SK-N-SH (cell line): ENCODE results near the gene ANO2. TPM values are rescaled to one million over a fixed set of nuclear protein-coding genes. Genes with fewer than 3 reads are reported as not detected.

Experiments used
- CTCF ChIA-PET: fragments of 300-600, 350-600 bp; formaldehyde crosslinking; extraction: SDS; loops from one replicate; lab custom pipeline; 2021; lab: Yijun Ruan, JAX
- POLR2A ChIA-PET: fragments of 350-600 bp; sonication (Branson Sonifier 250); formaldehyde crosslinking; extraction: SDS; loops from one replicate; lab custom pipeline; 2020; ENCODE audit warnings: antibody characterized with exemption, inconsistent platforms; lab: Yijun Ruan, JAX
- DNase-seq: peaks from one replicate; pipeline ENCODE4 v3.0.0; 2012
- H2AFZ ChIP-seq: fragments of 200-600 bp; sonication (generic); 2 replicates; pipeline ENCODE4 v1.8.1; 2016; ENCODE audit warnings: antibody characterized with exemption, mild to moderate bottlenecking, low read depth
- H3F3A ChIP-seq: fragments of 200-600 bp; sonication (generic); replicated peaks from 2 replicates; pipeline ENCODE3; 2016; ENCODE audit warnings: antibody characterized with exemption, mild to moderate bottlenecking; ENCODE audit not compliant: insufficient read depth
- H3K27ac ChIP-seq, 2 experiments: fragments of 200-500 bp in 1 of 2; fragments of 200-600 bp in 1 of 2; sonication (Bioruptor generic) in 1 of 2; sonication (generic), shearing (Covaris generic) in 1 of 2; 2 replicates each; pipeline versions ENCODE4 v1.5.1 to v1.6.1; 2014 to 2016; ENCODE audit warnings: low read depth in 2 of 2, inconsistent platforms in 1 of 2, low read length in 1 of 2, mild to moderate bottlenecking in 1 of 2, mixed read lengths in 1 of 2
- H3K27me3 ChIP-seq: fragments of 200-600 bp; sonication (generic), shearing (Covaris generic); 2 replicates; pipeline ENCODE4 v1.6.1; 2016; ENCODE audit warnings: mixed run types; ENCODE audit not compliant: insufficient read depth
- H3K36me3 ChIP-seq, 2 experiments: fragments of 200-500 bp in 1 of 2; fragments of 200-600 bp in 1 of 2; sonication (Bioruptor generic) in 1 of 2; sonication (generic) in 1 of 2; replicated peaks in 1 of 2; 2 replicates each; pipeline versions ENCODE3 to v1.5.1; 2014 to 2016; ENCODE audit warnings: low read length in 1 of 2, mild to moderate bottlenecking in 1 of 2; ENCODE audit not compliant: insufficient read depth in 2 of 2, control insufficient read depth in 1 of 2
- H3K4me1 ChIP-seq, 2 experiments: fragments of 200-500 bp in 1 of 2; fragments of 200-600 bp in 1 of 2; sonication (Bioruptor generic) in 1 of 2; sonication (generic), shearing (Covaris generic) in 1 of 2; 2 replicates each; pipeline versions ENCODE4 v1.5.1 to v1.6.1; 2014 to 2016; ENCODE audit warnings: low read depth in 1 of 2, low read length in 1 of 2, mixed run types in 1 of 2; ENCODE audit not compliant: insufficient read depth in 2 of 2, control insufficient read depth in 1 of 2
- H3K4me2 ChIP-seq: fragments of 200-600 bp; sonication (generic), shearing (Covaris generic); 2 replicates; pipeline ENCODE4 v1.6.1; 2017; ENCODE audit warnings: mixed run types
- H3K4me3 ChIP-seq, 2 experiments: fragments of 200-500 bp in 1 of 2; fragments of 200-600 bp in 1 of 2; sonication (Bioruptor generic) in 1 of 2; sonication (generic), shearing (Covaris generic) in 1 of 2; 2 replicates each; pipeline versions ENCODE4 v1.5.1 to v1.8.1; 2014 to 2016; ENCODE audit warnings: low read depth in 2 of 2, inconsistent platforms in 1 of 2, low read length in 1 of 2, mild to moderate bottlenecking in 1 of 2, mixed read lengths in 1 of 2, moderate library complexity in 1 of 2
- H3K79me2 ChIP-seq: fragments of 200-600 bp; sonication (generic); 2 replicates; pipeline ENCODE4 v1.8.1; 2017; ENCODE audit warnings: mild to moderate bottlenecking; ENCODE audit not compliant: insufficient read depth
- H3K9ac ChIP-seq: fragments of 200-600 bp; sonication (generic); 2 replicates; pipeline ENCODE4 v1.6.1; 2017; ENCODE audit warnings: mixed run types
- H3K9me2 ChIP-seq: fragments of 200-600 bp; sonication (generic); 2 replicates; pipeline ENCODE4 v1.6.1; 2017; ENCODE audit warnings: mixed run types
- H3K9me3 ChIP-seq: fragments of 200-600 bp; sonication (generic); 2 replicates; pipeline ENCODE4 v1.6.1; 2017; ENCODE audit warnings: mixed run types, mild to moderate bottlenecking, moderate library complexity
- H4K20me1 ChIP-seq: fragments of 200-600 bp; sonication (generic); 2 replicates; pipeline ENCODE4 v1.6.1; 2017; ENCODE audit warnings: mild to moderate bottlenecking, mixed run types; ENCODE audit not compliant: insufficient read depth
- CHD2 ChIP-seq: fragments of 150-350 bp; IDR thresholded peaks from 2 replicates; pipeline ENCODE4 v1.6.1; 2018; ENCODE audit warnings: low read length; ENCODE audit not compliant: partially characterized antibody
- CTCF ChIP-seq: fragments of 200-600 bp; sonication (generic); IDR thresholded peaks from 2 replicates; pipeline ENCODE4 v1.6.1; 2017; ENCODE audit warnings: antibody characterized with exemption, mild to moderate bottlenecking, moderate library complexity
- ELF1 ChIP-seq: IDR thresholded peaks from 2 replicates; pipeline ENCODE4 v1.4.0; 2012
- EP300 ChIP-seq, 2 experiments: IDR thresholded peaks; 2 replicates each; pipeline versions ENCODE4 v1.4.0 to v1.6.1; 2012; ENCODE audit warnings: borderline replicate concordance in 1 of 2, low read depth in 1 of 2, low read length in 1 of 2
- FOXJ3 ChIP-seq: sonication (generic); formaldehyde crosslinking; IDR thresholded peaks from 2 replicates; pipeline ENCODE4 v1.5.1; 2020; ENCODE audit warnings: mild to moderate bottlenecking, missing genetic modification reagents
- FOXM1 ChIP-seq: IDR thresholded peaks from 2 replicates; pipeline ENCODE4 v1.4.0; 2012; ENCODE audit warnings: low read depth, mild to moderate bottlenecking
- GATA2 ChIP-seq: sonication (generic); formaldehyde crosslinking; IDR thresholded peaks from 2 replicates; pipeline ENCODE4 v1.5.0; 2020; ENCODE audit warnings: mild to moderate bottlenecking, missing genetic modification reagents
- NRF1 ChIP-seq: IDR thresholded peaks from 2 replicates; pipeline ENCODE4 v1.6.1; 2012; ENCODE audit warnings: low read depth, mild to moderate bottlenecking, low read length
- RAD21 ChIP-seq: IDR thresholded peaks from 2 replicates; pipeline ENCODE4 v1.6.1; 2012; ENCODE audit warnings: mild to moderate bottlenecking, low read length
- RCOR1 ChIP-seq: fragments of 150-350 bp; IDR thresholded peaks from 2 replicates; pipeline ENCODE4 v1.6.1; 2017; ENCODE audit warnings: antibody characterized with exemption, low read length
- SIN3A ChIP-seq: IDR thresholded peaks from 2 replicates; pipeline ENCODE4 v1.6.1; 2012; ENCODE audit warnings: low read depth, mild to moderate bottlenecking, low read length, moderate library complexity, borderline replicate concordance
- TCF12 ChIP-seq: IDR thresholded peaks from 2 replicates; pipeline ENCODE4 v1.4.0; 2012
- TEAD4 ChIP-seq: IDR thresholded peaks from 2 replicates; pipeline ENCODE4 v1.4.0; 2012; ENCODE audit warnings: mild to moderate bottlenecking, borderline replicate concordance; ENCODE audit not compliant: insufficient read depth
- USF1 ChIP-seq: IDR thresholded peaks from 2 replicates; pipeline ENCODE4 v1.4.0; 2012; ENCODE audit warnings: low read depth, borderline replicate concordance
- USF2 ChIP-seq: fragments of 150-350 bp; IDR thresholded peaks from 2 replicates; pipeline ENCODE4 v1.6.1; 2017; ENCODE audit warnings: antibody characterized with exemption, low read length, low read depth, borderline replicate concordance
- YY1 ChIP-seq: IDR thresholded peaks from 2 replicates; pipeline ENCODE4 v1.4.0; 2012; ENCODE audit warnings: low read depth, mild to moderate bottlenecking
- ZBTB33 ChIP-seq: IDR thresholded peaks from 2 replicates; pipeline ENCODE4 v1.4.0; 2012; ENCODE audit warnings: low read depth, borderline replicate concordance
- WGBS: methylation state at CpG from one replicate; pipeline ENCODE4 v1.1.6; 2017; ENCODE audit warnings: low lambda C conversion rate; 5-methylcytosine and 5-hydroxymethylcytosine counted together
- polyA plus RNA-seq, 3 experiments: library from polyadenylated mRNA; depleted of rRNA; stranded (reverse); fragments of >200 nt; gene quantifications; 2 replicates each; pipeline ENCODE4 v1.2.3, GENCODE V29; 2012

ANO2 gene
- polyA plus RNA-seq (2012; rRNA removed) = not detected in 2 replicates
- polyA plus RNA-seq (2012; cell fraction: cytosol; rRNA removed) = not detected in 2 replicates
- polyA plus RNA-seq (2012; cell fraction: nucleus; rRNA removed) = 0.01 TPM in 1 of 2 replicates, not detected in the other

- Histone ChIP-seq H3K4me3 (peak within 1 kb of the TSS in 1 of 2 experiments; percentile 32; a peak in 2 of 4 replicates), H3K27me3 (peaks cover 57% of the 10 kb centered on the region), H3K9me3 (no peaks in the 10 kb centered on the region), H4K20me1 (no peaks in the 10 kb centered on the region), H3K9me2 (no peaks in the 10 kb centered on the region), H3F3A (no peaks in the 10 kb centered on the region), H3K27ac (no peak within 1 kb of the TSS), H3K36me3 (no peaks in the 10 kb centered on the region), H2AFZ (peak within 1 kb of the TSS; percentile 22; the same call in 1 of the 2 replicates), H3K79me2 (no peaks in the 10 kb centered on the region), H3K4me1 (peaks cover 0 to 4% of the 10 kb centered on the region in 2 experiments; a peak in 1 of 4 replicates), H3K4me2 (peak within 1 kb of the TSS; percentile 57), H3K9ac (no peak within 1 kb of the TSS)
- POLR2A ChIA-PET = no interaction called here
- DNase-seq = peak; percentile 64
- 6% methylated on average over 10 of the region's 66 CpGs for WGBS
- no peak for TF ChIP-seq USF2
- TF ChIP-seq USF1 = no peak
- TF ChIP-seq EP300 (IDR thresholded peaks at IDR 0.05; ENCODE audit: borderline replicate concordance in 1 of 2, low read depth in 1 of 2, low read length in 1 of 2) = no peak
- TF ChIP-seq RAD21 = no peak
- no peak for TF ChIP-seq ELF1
- no peak for TF ChIP-seq GATA2 (CRISPR knock-in tag)
- CTCF ChIA-PET = interaction anchor here (1.0 to 1.1 kb wide), 2 partner anchors 19 to 43 kb away, joined by 3 to 5 read pairs; no protein-coding TSS in a partner anchor
Measured at GRCh38 chr12:5945071-5946008, at the start of gene ANO2. ANO2 (minus strand) TSS chr12:5945259; CDS start chr12:5945217, 42 bp downstream.

- Histone ChIP-seq H3K9ac (no peak overlapping the region), H3K9me3 (no peaks in the 10 kb centered on the region), H3K4me1 (peaks cover 0 to 3% of the 10 kb centered on the region in 2 experiments; a peak in 1 of 4 replicates), H3K36me3 (no peaks in the 10 kb centered on the region), H3K4me3 (no peak overlapping the region), H3K27me3 (no peaks in the 10 kb centered on the region; the same call in 1 of the 2 replicates), H4K20me1 (no peaks in the 10 kb centered on the region), H3K9me2 (no peaks in the 10 kb centered on the region), H3K79me2 (no peaks in the 10 kb centered on the region), H3F3A (no peaks in the 10 kb centered on the region), H2AFZ (no peak overlapping the region), H3K27ac (no peak overlapping the region), H3K4me2 (no peak overlapping the region)
- POLR2A ChIA-PET = no interaction called here
- CTCF ChIA-PET = interaction anchor here (0.6 to 9.0 kb wide), 24 partner anchors 8 to 1682 kb away, joined by 3 to 334 read pairs (median 11); partner anchors contain the start of gene CD27
- DNase-seq = no peak
- WGBS = 53% methylated on average over 3 of the region's 3 CpGs
- TF ChIP-seq FOXJ3 (CRISPR knock-in tag) (no peak), TEAD4 (no peak), CTCF (no peak), ZBTB33 (no peak), SIN3A (no peak), YY1 (no peak), NRF1 (no peak), FOXM1 (no peak), EP300 (IDR thresholded peaks at IDR 0.05; ENCODE audit: borderline replicate concordance in 1 of 2, low read depth in 1 of 2, low read length in 1 of 2) (no peak), CHD2 (no peak), RCOR1 (no peak), TCF12 (no peak)
Measured at GRCh38 chr12:5989621-5990020, 44.6 kb upstream of the ANO2 start.
